ENCODE results near the gene SLCO4C1.

- TF ChIP-seq POLR2A (IDR thresholded peaks at IDR 0.05): no peak
- no peak for TF ChIP-seq CTCF (IDR thresholded peaks at IDR 0.05)
Measured at GRCh38 chr5:102295534-102296177, 428 bp downstream of the SLCO4C1 start.

Data from heart left ventricle (tissue), 13 donors.